Subcutaneous abdominal adipose tissue (tissue), 5 donors: ENCODE data around the gene CRYL1.

Source experiments
- H3K27ac ChIP-seq: one replicate; pipeline ENCODE4 v1.7.0; 2013; ENCODE audit warnings: low read depth, mild to moderate bottlenecking, inconsistent platforms, low read length, moderate library complexity
- H3K27me3 ChIP-seq, 5 donors: one replicate each; pipeline ENCODE4 v1.7.0; 2013; ENCODE audit warnings: low read length in 5 of 5, inconsistent platforms in 1 of 5; ENCODE audit not compliant: control insufficient read depth in 5 of 5, insufficient read depth in 4 of 5
- H3K36me3 ChIP-seq, 5 donors: one replicate each; pipeline ENCODE4 v1.7.0; 2013; ENCODE audit warnings: low read length in 5 of 5; ENCODE audit not compliant: control insufficient read depth in 5 of 5, insufficient read depth in 5 of 5
- H3K4me1 ChIP-seq, 5 donors: one replicate each; pipeline ENCODE4 v1.7.0; 2013; ENCODE audit warnings: low read length in 5 of 5, mild to moderate bottlenecking in 3 of 5, moderate library complexity in 1 of 5; ENCODE audit not compliant: control insufficient read depth in 5 of 5, insufficient read depth in 5 of 5
- H3K4me3 ChIP-seq, 5 donors: one replicate each; pipeline ENCODE4 v1.7.0; 2013; ENCODE audit warnings: low read length in 5 of 5, low read depth in 1 of 5
- H3K9ac ChIP-seq, 5 donors: one replicate each; pipeline ENCODE4 v1.7.0; 2013; ENCODE audit warnings: low read length in 5 of 5, mild to moderate bottlenecking in 4 of 5, moderate library complexity in 3 of 5
- H3K9me3 ChIP-seq, 5 donors: one replicate each; pipeline ENCODE4 v1.7.0; 2013; ENCODE audit warnings: low read length in 5 of 5; ENCODE audit not compliant: control insufficient read depth in 5 of 5
- donor health status: healthy.
- donor health status: healthy.
- donor health status: healthy.
- donor health status: healthy.
- donor health status: healthy.

CRYL1 gene

GRCh38 chr13:20512042-20512683 is 13.5 kb downstream of the CRYL1 start:
- Histone ChIP-seq H3K4me3 (no peak overlapping the region), H3K36me3 (peaks cover 2 to 27% (median 18%) of the 10 kb centered on the region in 5 donors), H3K9ac (no peak overlapping the region), H3K9me3 (no peaks in the 10 kb centered on the region), H3K27ac (no peak overlapping the region), H3K4me1 (peaks cover 0 to 17% (median 6%) of the 10 kb centered on the region in 5 donors), H3K27me3 (no peaks in the 10 kb centered on the region)

- peaks cover 8 to 25% (median 12%) of the 10 kb centered on the region in 5 donors for H3K36me3 ChIP-seq
- no peaks in the 10 kb centered on the region for H3K27me3 ChIP-seq
- H3K4me1 ChIP-seq, result peaks cover 0 to 19% (median under 1%) of the 10 kb centered on the region in 5 donors
- no peaks in the 10 kb centered on the region for H3K9me3 ChIP-seq
- H3K9ac ChIP-seq, result no peak overlapping the region
- no peak overlapping the region for H3K27ac ChIP-seq
- H3K4me3 ChIP-seq, result no peak overlapping the region
Observed at GRCh38 chr13:20506696-20507095, 19.0 kb downstream of the CRYL1 start.

- Histone ChIP-seq H3K9me3 (no peaks in the 10 kb centered on the region), H3K9ac (no peak overlapping the region), H3K4me3 (no peak overlapping the region), H3K27me3 (no peaks in the 10 kb centered on the region), H3K27ac (no peak overlapping the region), H3K36me3 (peaks cover 2 to 15% (median 7%) of the 10 kb centered on the region in 5 donors), H3K4me1 (peaks cover 0 to 22% (median 0%) of the 10 kb centered on the region in 5 donors)
Observed at GRCh38 chr13:20505405-20506366, 20.0 kb downstream of the CRYL1 start.

DNA sequence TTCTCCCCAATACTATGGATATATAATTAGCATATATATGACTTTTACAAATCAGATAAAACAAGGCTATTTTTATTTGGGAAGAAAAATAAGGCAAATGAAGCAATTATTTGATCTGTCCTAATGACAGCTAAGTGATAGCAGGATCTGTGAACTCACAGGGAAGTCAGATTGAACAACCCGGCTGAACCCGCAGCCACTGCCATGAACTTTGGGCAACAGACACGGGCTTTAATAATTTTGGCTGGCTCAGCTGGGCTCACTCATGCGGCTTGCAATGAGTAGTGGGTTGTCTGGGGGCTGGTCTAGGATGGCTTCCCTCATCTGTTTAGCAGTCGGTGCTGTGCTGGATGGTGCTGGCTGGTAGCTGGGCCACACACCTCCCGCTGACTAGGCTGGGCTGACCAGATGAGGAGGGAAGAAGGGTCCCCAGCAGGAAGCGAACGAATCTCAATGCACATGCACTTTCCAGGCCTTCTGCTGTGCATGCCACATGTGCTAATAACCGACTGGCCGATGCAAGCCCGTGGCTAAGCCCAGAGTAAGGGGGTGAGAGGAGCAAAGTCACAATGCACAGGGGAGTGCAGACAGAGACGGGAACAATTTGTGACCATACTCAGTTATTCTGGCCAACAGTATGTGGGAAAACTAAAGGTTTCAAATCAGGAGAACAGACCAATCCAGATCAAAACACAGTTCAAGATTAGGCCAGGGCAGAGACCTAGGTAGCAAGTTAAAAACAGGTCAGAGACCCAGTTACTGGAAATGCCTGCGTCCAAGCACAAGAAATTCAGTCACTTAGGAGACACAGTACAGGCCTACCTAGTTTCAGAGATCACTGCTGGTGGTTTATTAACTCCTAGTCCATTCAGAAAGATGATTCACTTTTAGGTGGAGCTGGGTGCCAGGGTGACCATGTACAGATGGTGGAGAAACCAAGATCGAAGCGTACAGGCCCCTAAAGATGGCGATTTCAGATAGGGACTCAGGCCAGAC is 22.3 kb downstream of the CRYL1 start:
- peaks cover 0 to 7% (median 2%) of the 10 kb centered on the region in 5 donors for H3K36me3 ChIP-seq
- H3K4me1 ChIP-seq, result peaks cover 0 to 22% (median 0%) of the 10 kb centered on the region in 5 donors
- no peaks in the 10 kb centered on the region for H3K27me3 ChIP-seq
- H3K27ac ChIP-seq, result no peak overlapping the region
- H3K9me3 ChIP-seq, result peaks cover 0 to 6% (median 0%) of the 10 kb centered on the region in 5 donors
- H3K9ac ChIP-seq, result no peak overlapping the region
- no peak overlapping the region for H3K4me3 ChIP-seq

- Histone ChIP-seq H3K4me3 (no peak overlapping the region), H3K9ac (no peak overlapping the region), H3K27me3 (no peaks in the 10 kb centered on the region), H3K9me3 (peaks cover 0 to 6% (median 0%) of the 10 kb centered on the region in 5 donors), H3K36me3 (peaks cover 0 to 7% (median 2%) of the 10 kb centered on the region in 5 donors), H3K4me1 (peaks cover 0 to 20% (median 0%) of the 10 kb centered on the region in 5 donors), H3K27ac (no peak overlapping the region)
Observed at GRCh38 chr13:20501592-20501991, 24.1 kb downstream of the CRYL1 start.

DNA sequence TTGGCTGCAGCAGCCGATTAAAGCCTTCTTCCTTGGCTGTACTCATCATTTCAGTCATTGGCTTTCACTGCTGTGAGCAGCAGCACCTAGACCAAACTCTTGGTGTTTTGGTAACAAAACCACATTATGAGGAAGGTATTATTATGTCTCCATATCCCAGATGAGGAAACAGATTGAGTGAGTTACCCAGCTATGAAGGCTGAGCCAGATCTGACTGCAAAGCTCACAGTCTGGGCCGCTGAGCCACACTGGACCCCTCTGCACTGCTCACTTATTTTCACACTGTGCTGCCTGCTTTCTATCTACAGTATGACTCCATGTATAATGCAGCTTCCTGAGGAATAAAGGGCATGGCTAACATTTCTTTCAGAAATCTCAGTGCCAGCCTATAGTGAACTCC is 24.5 kb downstream of the CRYL1 start:
- H3K9me3 ChIP-seq, result peaks cover 0 to 6% (median 0%) of the 10 kb centered on the region in 5 donors
- no peaks in the 10 kb centered on the region for H3K27me3 ChIP-seq
- H3K36me3 ChIP-seq, result peaks cover 0 to 5% (median 2%) of the 10 kb centered on the region in 5 donors
- H3K4me3 ChIP-seq, result no peak overlapping the region
- H3K4me1 ChIP-seq, result peaks cover 0 to 19% (median 2%) of the 10 kb centered on the region in 5 donors
- no peak overlapping the region for H3K27ac ChIP-seq
- no peak overlapping the region for H3K9ac ChIP-seq

DNA sequence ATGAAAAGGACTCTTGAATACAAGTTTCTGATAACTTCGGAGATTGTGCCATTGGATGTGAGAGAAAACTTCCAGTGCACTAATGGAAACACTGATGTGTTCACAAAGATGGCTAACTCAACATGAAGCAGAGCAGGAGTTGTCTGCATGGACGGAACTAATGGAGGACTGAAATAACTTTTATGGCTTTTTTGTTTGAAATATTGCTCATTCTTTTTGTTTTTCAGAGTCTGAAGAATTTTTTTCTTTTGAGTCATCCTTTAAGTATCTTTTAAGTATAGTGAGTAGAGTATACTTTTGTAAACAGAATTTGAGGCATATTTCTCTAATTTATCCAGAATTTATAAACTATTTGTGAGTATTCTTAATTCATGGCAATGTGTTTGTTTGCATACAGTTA is 25.7 kb downstream of the CRYL1 start:
- H3K27me3 ChIP-seq, result no peaks in the 10 kb centered on the region
- peaks cover 0 to 5% (median 0%) of the 10 kb centered on the region in 5 donors for H3K36me3 ChIP-seq
- H3K4me3 ChIP-seq, result no peak overlapping the region
- peaks cover 0 to 6% (median 0%) of the 10 kb centered on the region in 5 donors for H3K9me3 ChIP-seq
- H3K27ac ChIP-seq, result no peak overlapping the region
- no peak overlapping the region for H3K9ac ChIP-seq
- H3K4me1 ChIP-seq, result peaks cover 0 to 23% (median 9%) of the 10 kb centered on the region in 5 donors

DNA sequence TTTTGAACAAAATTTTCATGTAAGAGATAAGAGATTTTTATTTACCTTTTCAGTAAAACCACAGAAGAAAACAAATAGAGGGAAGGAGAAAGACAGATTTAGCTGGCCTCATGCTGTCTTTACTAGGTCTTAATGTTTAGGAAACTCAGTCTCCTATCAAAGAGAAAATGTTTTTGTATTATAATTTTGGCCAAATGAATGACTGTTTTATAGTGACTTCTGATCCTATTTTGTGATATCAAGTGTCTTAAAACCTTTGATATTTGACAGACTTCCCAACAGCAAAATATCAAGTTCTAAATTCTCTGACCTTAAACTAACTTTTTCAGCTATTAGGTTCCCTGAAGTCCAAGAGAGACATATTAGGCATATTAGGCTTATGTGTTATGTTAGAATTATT is 27.0 kb downstream of the CRYL1 start:
- Histone ChIP-seq H3K9ac (no peak overlapping the region), H3K27ac (no peak overlapping the region), H3K36me3 (peaks cover 0 to 2% (median 0%) of the 10 kb centered on the region in 5 donors), H3K4me1 (peaks cover 0 to 24% (median 9%) of the 10 kb centered on the region in 5 donors), H3K9me3 (peaks cover 0 to 6% (median 0%) of the 10 kb centered on the region in 5 donors), H3K27me3 (no peaks in the 10 kb centered on the region), H3K4me3 (no peak overlapping the region)

GRCh38 chr13:20498129-20498528 is 27.5 kb downstream of the CRYL1 start:
- peaks cover 0 to 6% (median 0%) of the 10 kb centered on the region in 5 donors for H3K9me3 ChIP-seq
- no peaks in the 10 kb centered on the region for H3K36me3 ChIP-seq
- H3K27me3 ChIP-seq, result no peaks in the 10 kb centered on the region
- no peak overlapping the region for H3K27ac ChIP-seq
- H3K4me1 ChIP-seq, result peaks cover 0 to 24% (median 9%) of the 10 kb centered on the region in 5 donors
- H3K4me3 ChIP-seq, result no peak overlapping the region
- no peak overlapping the region for H3K9ac ChIP-seq
